ENCODE data around the gene BBOF1. TPM values are rescaled to one million over a fixed set of nuclear protein-coding genes. Genes with fewer than 3 reads are reported as not detected.
"Not testable (repeated sequence)": the region's sequence is repeated elsewhere in the genome, so short reads cannot be mapped to it uniquely, and the experiment has no call there.

BBOF1 gene
- polyA plus RNA-seq, 1 experiment, result 3.5 TPM

DNA sequence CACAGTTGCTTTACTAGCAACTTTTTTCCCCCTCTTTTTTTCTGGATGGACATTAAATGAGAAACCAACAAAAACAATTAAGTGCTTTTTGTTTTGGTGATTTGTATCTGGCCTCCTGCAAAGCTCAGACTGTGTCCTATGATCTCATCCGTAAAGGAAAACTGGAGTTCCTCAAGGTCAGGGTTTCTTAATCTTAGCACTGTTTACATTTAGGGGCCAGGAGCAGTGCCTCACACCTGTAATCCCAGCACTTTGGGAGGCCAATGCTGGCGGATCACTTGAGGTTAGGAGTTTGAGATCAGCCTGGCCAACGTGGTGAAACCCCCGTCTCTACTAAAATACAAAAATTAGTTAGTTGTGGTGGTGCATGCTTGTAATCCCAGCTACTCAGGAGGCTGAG, 28.1 kb upstream of the BBOF1 start:
- DNase-seq (ENCODE audit: low read depth), result no peak
- no peak overlapping the region for H3K4me3 ChIP-seq (ENCODE audit: low read depth, low read length)
- 0 out of 2 replicates have a peak, but pooled peaks cover 1% of the 10 kb centered on the region for H3K36me3 ChIP-seq (ENCODE audit: control insufficient read depth, insufficient read depth, low read length)
- no peaks in the 10 kb centered on the region for H3K27me3 ChIP-seq (ENCODE audit: control insufficient read depth, insufficient read depth, low read length)
- ChIA-PET POLR2A (no interaction called here), CTCF (interaction anchor here (0.6 kb wide), 1 partner anchor 96 kb away, joined by 3 read pairs; no protein-coding TSS in a partner anchor)
- TF ChIP-seq, protein P1, sequence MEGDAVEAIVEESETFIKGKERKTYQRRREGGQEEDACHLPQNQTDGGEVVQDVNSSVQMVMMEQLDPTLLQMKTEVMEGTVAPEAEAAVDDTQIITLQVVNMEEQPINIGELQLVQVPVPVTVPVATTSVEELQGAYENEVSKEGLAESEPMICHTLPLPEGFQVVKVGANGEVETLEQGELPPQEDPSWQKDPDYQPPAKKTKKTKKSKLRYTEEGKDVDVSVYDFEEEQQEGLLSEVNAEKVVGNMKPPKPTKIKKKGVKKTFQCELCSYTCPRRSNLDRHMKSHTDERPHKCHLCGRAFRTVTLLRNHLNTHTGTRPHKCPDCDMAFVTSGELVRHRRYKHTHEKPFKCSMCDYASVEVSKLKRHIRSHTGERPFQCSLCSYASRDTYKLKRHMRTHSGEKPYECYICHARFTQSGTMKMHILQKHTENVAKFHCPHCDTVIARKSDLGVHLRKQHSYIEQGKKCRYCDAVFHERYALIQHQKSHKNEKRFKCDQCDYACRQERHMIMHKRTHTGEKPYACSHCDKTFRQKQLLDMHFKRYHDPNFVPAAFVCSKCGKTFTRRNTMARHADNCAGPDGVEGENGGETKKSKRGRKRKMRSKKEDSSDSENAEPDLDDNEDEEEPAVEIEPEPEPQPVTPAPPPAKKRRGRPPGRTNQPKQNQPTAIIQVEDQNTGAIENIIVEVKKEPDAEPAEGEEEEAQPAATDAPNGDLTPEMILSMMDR (IDR thresholded peaks at IDR 0.05; ENCODE audit: insufficient read depth, low read depth, low read length), result no peak

DNA sequence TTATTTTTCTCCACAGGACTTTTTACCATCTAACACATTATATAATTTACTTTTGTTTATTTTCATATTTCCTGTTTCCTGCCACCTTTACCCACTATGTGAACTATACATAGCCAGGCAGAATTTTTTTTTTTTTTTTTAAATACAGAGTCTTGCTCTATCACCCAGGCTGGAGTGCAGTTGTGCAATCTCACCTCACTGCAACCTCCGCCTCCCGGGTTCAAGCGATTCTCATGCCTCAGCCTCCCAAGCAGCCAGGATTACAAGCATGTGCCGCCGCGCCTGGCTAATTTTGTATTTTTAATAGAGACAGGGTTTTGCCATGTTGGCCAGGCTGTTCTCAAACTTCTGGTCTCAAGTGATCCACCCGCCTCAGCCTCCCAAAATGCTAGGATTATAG, 24.2 kb upstream of the BBOF1 start:
- POLR2A ChIA-PET; DNase-seq (ENCODE audit: low read depth): not testable (repeated sequence)

DNA sequence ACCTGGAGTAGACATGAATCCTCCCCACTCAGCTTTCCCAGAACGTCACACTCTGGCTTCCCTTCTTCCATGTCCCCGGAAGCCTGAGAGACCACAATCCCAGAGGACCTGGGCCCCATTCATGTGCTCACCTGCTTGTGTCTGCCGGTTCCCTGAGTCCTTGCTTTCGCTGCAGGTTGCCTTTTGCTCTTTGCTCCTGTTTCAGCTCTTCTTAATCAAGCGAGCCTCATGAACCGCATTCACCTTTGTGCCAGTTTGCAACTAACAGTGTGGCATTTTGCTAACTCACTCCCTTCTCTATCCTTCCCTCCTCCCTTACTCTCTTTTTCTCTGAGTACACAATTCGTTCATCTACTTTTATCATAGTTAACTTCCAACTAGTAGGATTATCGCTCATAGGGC, 23.2 kb upstream of the BBOF1 start:
- no peak overlapping the region for H3K4me3 ChIP-seq (ENCODE audit: low read depth, low read length)
- DNase-seq (ENCODE audit: low read depth), result no peak
- ChIA-PET POLR2A (no interaction called here), CTCF (no interaction called here)
- peaks cover 3% of the 10 kb centered on the region; the same call in 1 of the 2 replicates for H3K36me3 ChIP-seq (ENCODE audit: control insufficient read depth, insufficient read depth, low read length)
- no peaks in the 10 kb centered on the region for H3K27me3 ChIP-seq (ENCODE audit: control insufficient read depth, insufficient read depth, low read length)
- TF ChIP-seq, protein P1 (IDR thresholded peaks at IDR 0.05; ENCODE audit: insufficient read depth, low read depth, low read length), result no peak

More for the DNA sequence above, 24.2 kb upstream of the BBOF1 start:
- CTCF ChIA-PET, result interaction anchor here (1.2 kb wide), 1 partner anchor 10 kb away, joined by 3 read pairs; no protein-coding TSS in a partner anchor
- H3K27me3 ChIP-seq (ENCODE audit: control insufficient read depth, insufficient read depth, low read length); H3K36me3 ChIP-seq (ENCODE audit: control insufficient read depth, insufficient read depth, low read length); H3K4me3 ChIP-seq (ENCODE audit: low read depth, low read length): not testable (repeated sequence)

DNA sequence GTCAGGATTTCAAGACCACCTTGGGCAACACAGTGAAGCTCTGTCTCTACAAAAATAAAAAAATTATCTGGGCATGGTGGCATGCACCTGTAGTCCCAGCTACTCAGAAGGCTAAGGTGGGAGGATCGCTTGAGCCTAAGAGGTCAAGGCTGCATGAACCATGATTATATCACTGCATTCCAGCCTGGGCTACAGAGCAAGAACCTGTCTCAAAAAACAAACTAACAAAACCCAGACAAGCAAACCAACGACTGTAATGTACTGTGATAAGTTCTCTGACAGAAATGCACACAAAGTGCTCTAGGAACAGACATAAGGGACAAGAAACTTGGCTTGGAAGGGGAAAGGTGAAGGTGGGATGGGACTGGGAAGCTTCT, 22.4 kb upstream of the BBOF1 start:
- POLR2A ChIA-PET, result no interaction called here
- H3K4me3 ChIP-seq (ENCODE audit: low read depth, low read length), result no peak overlapping the region
- no peak for DNase-seq (ENCODE audit: low read depth)
- no peaks in the 10 kb centered on the region for H3K27me3 ChIP-seq (ENCODE audit: control insufficient read depth, insufficient read depth, low read length)
- CTCF ChIA-PET, result no interaction called here
- TF ChIP-seq, protein P1 (IDR thresholded peaks at IDR 0.05; ENCODE audit: insufficient read depth, low read depth, low read length), result no peak
- H3K36me3 ChIP-seq (ENCODE audit: control insufficient read depth, insufficient read depth, low read length), result peaks cover 3% of the 10 kb centered on the region; the same call in 1 of the 2 replicates

DNA sequence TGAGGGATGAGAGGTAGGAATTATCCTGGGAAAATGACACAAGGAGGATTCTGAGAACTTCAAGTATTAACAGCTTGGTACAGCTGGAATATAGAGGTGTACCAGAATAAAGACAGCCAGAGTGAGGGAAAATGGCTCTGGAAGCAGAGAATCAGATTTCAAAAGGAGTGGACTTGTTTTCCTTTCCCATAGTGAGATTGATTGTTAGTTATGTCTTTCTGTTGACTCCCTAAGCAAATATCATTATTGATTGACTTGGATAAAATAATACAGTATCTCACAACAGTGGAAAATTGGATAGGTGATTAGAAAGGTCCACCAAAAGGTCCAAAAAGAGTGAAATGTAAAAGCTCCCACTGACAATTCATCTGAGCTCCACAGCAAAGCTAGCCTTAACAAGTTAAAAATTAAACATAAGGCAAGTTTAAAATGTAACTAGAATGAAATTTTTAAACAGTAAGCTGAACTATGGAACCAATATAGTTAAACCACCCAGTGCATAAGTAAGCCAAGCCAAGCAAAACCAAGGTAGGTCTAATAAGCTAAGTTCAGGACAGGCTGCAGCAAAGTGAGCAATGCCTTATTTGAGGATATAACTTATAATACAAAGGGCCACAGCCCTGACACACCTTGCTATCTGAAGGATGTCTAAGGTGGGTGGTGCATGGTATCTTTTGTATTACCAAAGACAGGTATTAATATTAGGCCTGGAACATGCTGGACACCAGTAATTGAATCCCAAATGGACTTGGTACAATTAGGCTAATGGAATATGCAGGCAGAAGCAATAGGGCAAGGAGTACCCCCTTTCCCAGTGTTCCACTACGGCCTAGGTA, 21.8 kb upstream of the BBOF1 start:
- DNase-seq (ENCODE audit: low read depth), result no peak
- ChIA-PET POLR2A (no interaction called here), CTCF (no interaction called here)
- Histone ChIP-seq H3K36me3 (ENCODE audit: control insufficient read depth, insufficient read depth, low read length) (peaks cover 3% of the 10 kb centered on the region; the same call in 1 of the 2 replicates), H3K4me3 (ENCODE audit: low read depth, low read length) (no peak overlapping the region), H3K27me3 (ENCODE audit: control insufficient read depth, insufficient read depth, low read length) (no peaks in the 10 kb centered on the region)
- TF ChIP-seq, protein P1 (IDR thresholded peaks at IDR 0.05; ENCODE audit: insufficient read depth, low read depth, low read length), result no peak
